Mesothelial cell of epicardium (in vitro differentiated cells): Measurements from ENCODE around the gene SLC2A4. TPM values are rescaled to one million over a fixed set of nuclear protein-coding genes. Genes with fewer than 3 reads are reported as not detected.

Experiments
- DNase-seq, 2 experiments: peaks; one replicate each; pipeline ENCODE4 v3.0.0; 2021; ENCODE audit warnings: low spot score in 2 of 2; ENCODE audit not compliant: unreplicated experiment in 2 of 2
- H3K27ac Mint-ChIP-seq: 2 replicates; pipeline ENCODE4 v1.8.0; 2021; ENCODE audit warnings: mixed read lengths
- H3K27me3 Mint-ChIP-seq: 2 replicates; pipeline ENCODE4 v1.8.0; 2021; ENCODE audit warnings: low read depth, mixed read lengths
- H3K36me3 Mint-ChIP-seq: 2 replicates; pipeline ENCODE4 v1.8.0; 2021; ENCODE audit warnings: mixed read lengths
- H3K4me1 Mint-ChIP-seq: 2 replicates; pipeline ENCODE4 v1.8.0; 2021; ENCODE audit warnings: mixed read lengths
- H3K4me3 Mint-ChIP-seq: 2 replicates; pipeline ENCODE4 v1.8.0; 2021; ENCODE audit warnings: mild to moderate bottlenecking, moderate library complexity, mixed read lengths
- H3K9me3 Mint-ChIP-seq: 2 replicates; pipeline ENCODE4 v1.8.0; 2021; ENCODE audit warnings: mixed read lengths
- total RNA-seq: library from RNA; stranded (reverse); gene quantifications from 3 replicates; pipeline ENCODE4 v1.2.1, GENCODE V29; 2021
- TF ChIP-seq, protein P1 (sequence below): fragments of 200-600 bp; sonication (generic); IDR thresholded peaks from one replicate; pipeline ENCODE4 v1.5.0; 2021; ENCODE audit warnings: antibody characterized with exemption; ENCODE audit not compliant: unreplicated experiment

SLC2A4 gene
- total RNA-seq, 1 donor from 2014 or later: 1.6 TPM

DNA sequence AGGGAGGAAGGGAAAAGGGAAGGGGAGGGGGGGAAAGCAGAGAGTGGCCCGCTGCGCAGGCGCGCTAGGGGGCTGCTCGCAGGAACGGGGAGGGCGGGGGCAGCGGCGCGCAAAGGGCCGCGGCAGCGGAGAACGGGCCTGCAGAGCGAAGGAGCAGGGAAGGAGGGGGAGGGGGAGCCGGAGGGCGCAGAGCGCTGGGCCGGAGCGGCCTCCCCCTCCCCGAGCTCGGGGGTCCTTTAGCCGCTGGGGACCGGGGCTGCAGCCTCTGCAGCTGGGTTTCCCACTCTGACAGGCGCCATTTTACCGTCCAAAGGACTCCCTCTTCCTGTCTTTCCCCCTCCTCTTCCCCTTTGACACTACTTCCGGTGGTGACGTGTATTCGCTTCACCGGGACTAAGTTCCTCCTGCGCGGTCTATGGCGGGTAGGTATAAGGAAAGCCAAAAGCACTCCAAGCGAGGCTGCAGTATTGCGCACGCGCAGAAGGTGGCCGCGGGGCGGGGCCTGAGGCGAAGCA is 29.8 kb upstream of the SLC2A4 start, which contains the start of gene CTDNEP1:
TSS of gene CTDNEP1 (minus strand) at position 74 of the 515 bp plus-strand sequence. CDS start 438 bp downstream, outside the sequence.
- H3K4me1 Mint-ChIP-seq: peaks cover 31% of the 10 kb centered on the region
- H3K9me3 Mint-ChIP-seq: no peaks in the 10 kb centered on the region
- DNase-seq: peak; percentile 98 to 100
- H3K27ac Mint-ChIP-seq: peak within 1 kb of the TSS; percentile 100
- H3K27me3 Mint-ChIP-seq: no peaks in the 10 kb centered on the region
- peak within 1 kb of the TSS; percentile 97 for H3K4me3 Mint-ChIP-seq
- TF ChIP-seq, protein P1, sequence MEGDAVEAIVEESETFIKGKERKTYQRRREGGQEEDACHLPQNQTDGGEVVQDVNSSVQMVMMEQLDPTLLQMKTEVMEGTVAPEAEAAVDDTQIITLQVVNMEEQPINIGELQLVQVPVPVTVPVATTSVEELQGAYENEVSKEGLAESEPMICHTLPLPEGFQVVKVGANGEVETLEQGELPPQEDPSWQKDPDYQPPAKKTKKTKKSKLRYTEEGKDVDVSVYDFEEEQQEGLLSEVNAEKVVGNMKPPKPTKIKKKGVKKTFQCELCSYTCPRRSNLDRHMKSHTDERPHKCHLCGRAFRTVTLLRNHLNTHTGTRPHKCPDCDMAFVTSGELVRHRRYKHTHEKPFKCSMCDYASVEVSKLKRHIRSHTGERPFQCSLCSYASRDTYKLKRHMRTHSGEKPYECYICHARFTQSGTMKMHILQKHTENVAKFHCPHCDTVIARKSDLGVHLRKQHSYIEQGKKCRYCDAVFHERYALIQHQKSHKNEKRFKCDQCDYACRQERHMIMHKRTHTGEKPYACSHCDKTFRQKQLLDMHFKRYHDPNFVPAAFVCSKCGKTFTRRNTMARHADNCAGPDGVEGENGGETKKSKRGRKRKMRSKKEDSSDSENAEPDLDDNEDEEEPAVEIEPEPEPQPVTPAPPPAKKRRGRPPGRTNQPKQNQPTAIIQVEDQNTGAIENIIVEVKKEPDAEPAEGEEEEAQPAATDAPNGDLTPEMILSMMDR: no peak
- peaks cover 12% of the 10 kb centered on the region for H3K36me3 Mint-ChIP-seq

DNA sequence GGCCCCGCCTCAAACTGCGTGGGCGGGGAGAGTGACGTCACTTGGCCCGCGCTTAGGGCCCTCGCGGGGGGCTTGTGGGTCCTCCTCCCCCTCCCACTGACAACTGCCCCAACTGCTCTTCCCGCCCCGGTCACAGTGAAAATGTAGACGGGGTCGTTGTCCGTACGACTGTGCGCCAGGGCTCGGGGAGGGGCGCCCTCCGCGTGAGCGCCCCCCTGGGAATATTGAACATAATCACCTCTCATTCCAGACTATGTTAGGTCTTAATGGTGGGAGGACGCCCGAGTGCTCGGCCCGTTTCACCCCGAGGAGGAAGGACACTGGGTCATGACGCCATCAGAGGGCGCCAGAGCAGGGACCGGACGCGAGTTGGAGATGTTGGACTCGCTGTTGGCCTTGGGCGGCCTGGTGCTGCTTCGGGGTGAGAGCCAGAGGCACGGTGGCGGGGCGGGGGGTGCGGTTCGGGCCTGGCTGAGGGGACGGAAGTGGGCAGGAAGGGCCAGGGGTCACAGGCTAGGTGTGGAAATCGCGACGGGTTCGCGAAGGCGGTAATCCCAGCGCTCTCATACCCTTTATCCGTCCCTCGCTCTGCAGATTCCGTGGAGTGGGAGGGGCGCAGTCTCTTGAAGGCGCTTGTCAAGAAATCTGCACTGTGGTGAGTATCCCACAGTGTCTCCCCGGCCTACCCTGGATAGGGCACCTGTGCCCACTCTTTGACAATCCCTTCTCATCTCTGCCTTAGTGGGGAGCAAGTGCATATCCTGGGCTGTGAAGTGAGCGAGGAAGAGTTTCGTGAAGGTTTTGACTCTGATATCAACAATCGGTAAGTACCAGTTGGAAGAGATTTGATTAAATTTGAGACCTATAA is 29.1 kb upstream of the SLC2A4 start, which contains the start of gene ELP5:
TSS of gene ELP5 (plus strand) at position 40 of the 868 bp plus-strand sequence. CDS start at position 376, 336 bp downstream.
- H3K27me3 Mint-ChIP-seq: no peaks in the 10 kb centered on the region
- peak; percentile 84 to 91 for DNase-seq
- TF ChIP-seq, protein P1: no peak
- H3K36me3 Mint-ChIP-seq: peaks cover 14% of the 10 kb centered on the region
- no peaks in the 10 kb centered on the region for H3K9me3 Mint-ChIP-seq
- H3K27ac Mint-ChIP-seq: peak within 1 kb of the TSS; percentile 100
- H3K4me3 Mint-ChIP-seq: peak within 1 kb of the TSS; percentile 97
- peaks cover 31% of the 10 kb centered on the region for H3K4me1 Mint-ChIP-seq

DNA sequence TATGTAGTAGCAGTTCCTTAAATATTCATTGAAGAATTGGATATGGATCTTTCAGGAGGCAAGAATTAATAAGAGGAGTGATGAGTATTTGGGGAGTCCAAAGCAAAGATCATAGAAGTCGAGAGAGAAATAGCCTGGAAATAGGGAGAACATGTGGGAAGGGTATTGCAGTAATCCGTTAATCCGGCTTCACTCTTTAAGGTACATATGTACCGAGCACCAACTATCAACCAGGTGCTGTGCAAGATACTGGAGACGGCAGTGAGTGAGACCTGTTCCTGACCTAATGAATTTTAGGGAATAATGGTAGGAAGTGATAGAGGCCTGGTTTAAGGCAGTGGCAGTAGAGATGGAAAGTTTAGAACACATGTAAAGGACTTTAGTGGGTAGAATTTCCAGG is 28.4 kb upstream of the SLC2A4 start:
- DNase-seq: no peak
- Mint-ChIP-seq H3K4me1 (peaks cover 31% of the 10 kb centered on the region), H3K4me3 (peak overlapping the region; percentile 97), H3K9me3 (no peaks in the 10 kb centered on the region), H3K27me3 (no peaks in the 10 kb centered on the region), H3K36me3 (peaks cover 14% of the 10 kb centered on the region), H3K27ac (peak overlapping the region; percentile 100)
- TF ChIP-seq, protein P1: no peak

DNA sequence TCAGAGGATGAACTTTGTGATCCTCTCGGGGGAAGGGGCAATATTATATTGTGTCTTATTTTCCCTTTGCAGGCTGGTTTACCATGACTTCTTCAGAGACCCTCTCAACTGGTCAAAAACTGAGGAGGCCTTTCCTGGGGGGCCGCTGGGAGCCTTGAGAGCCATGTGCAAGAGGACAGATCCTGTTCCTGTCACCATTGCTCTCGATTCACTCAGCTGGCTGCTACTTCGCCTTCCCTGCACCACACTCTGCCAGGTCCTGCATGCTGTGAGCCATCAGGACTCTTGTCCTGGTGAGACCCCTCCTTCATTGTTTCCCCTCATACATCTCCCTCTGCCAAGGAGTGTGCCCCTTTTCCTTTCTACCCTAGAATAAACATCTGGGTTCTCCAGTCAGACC is 27.0 kb upstream of the SLC2A4 start:
- Mint-ChIP-seq H3K4me3 (peak overlapping the region; percentile 31), H3K36me3 (peaks cover 14% of the 10 kb centered on the region), H3K9me3 (no peaks in the 10 kb centered on the region), H3K27me3 (no peaks in the 10 kb centered on the region), H3K27ac (peak overlapping the region; percentile 16), H3K4me1 (peaks cover 24% of the 10 kb centered on the region)
- DNase-seq: no peak
- TF ChIP-seq, protein P1: no peak

DNA sequence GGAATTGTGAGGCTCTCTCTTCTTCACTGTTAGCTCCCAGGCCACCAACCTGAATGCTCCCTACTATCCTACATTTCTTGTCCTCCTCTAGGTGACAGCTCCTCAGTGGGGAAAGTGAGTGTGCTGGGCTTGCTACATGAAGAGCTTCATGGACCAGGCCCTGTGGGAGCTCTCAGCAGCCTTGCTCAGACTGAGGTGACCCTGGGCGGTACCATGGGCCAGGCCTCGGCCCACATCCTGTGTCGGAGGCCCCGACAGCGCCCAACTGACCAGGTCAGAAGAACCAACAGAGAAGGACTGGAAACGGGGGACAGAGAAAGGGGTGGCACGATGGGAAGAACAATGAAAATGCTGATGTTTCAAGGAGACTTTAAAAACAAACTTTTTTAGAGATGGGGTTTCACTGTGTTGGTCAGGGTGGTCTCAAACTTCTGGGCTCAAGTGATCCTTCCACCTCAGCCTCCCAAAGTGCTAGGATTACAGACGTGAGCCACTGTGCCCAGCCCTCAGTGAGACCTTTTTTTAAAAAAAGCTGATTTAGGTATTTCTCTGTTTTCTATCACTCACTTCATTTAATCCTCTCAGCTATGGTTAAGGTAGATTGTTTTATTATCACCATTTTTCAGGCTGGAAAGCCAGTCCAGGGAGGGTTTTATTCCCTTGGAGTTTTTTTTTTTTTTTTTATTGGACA is 24.6 kb upstream of the SLC2A4 start:
- peak overlapping the region; percentile 58 for H3K27ac Mint-ChIP-seq
- H3K9me3 Mint-ChIP-seq: no peaks in the 10 kb centered on the region
- H3K4me3 Mint-ChIP-seq: no peak overlapping the region
- H3K4me1 Mint-ChIP-seq: peaks cover 16% of the 10 kb centered on the region
- H3K27me3 Mint-ChIP-seq: peaks cover 10% of the 10 kb centered on the region
- TF ChIP-seq, protein P1: no peak
- no peak for DNase-seq
- peaks cover 14% of the 10 kb centered on the region for H3K36me3 Mint-ChIP-seq
